ENCODE results near the gene STARD13.

STARD13 gene

DNA sequence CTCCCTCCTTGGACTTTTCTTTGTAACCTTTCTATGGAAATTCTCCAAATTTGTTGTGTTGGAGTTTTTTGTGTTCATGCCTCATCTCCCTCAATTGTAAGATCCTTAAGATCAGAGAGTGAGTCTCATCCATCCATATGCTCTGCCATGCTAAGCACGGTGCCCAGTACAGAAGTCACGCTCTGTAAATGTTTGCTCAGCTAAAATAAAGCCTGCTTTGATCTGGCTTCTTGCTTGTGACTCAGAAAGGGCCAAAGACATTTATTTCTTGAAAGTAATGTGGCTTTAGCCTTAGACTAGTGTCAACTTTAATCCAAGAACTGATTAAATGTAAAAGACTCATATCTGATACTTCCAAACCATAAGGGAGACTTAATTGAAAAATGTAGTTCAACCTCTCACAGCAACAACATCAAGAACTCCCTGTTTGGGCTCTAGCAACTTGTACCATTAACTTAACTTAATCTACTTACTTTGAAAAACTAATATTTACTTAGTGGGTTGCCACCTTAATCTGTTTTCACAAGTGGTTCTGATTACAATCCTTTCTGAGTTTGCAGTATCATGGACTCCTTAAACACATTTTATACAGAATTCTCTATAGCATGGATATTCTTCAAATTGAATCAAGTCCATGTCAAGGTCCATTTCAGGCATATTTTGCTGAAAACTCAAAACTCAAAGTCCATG is 169.1 kb downstream of the STARD13 start:
- DNase-seq (ENCODE audit: low spot score): no peak

DNA sequence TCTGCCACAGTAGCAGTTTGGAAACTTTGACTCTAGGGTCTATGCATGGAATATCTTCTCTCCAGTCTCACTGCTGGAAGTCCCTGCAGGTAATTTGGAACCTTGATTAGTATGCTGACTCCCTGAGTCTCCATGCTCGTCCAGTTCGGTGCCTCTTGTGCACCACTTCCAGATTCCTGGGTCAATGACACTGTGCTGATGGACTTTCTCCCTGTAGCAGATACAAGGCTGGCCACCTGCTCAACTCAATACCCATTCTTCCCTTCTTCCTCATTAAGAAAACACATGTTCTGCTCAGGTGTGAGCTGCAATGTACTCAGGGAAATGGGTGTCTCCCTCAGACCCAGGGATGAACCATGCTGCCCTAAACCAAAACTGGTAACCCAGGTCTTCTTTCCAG is 170.3 kb downstream of the STARD13 start:
- DNase-seq (ENCODE audit: low spot score): no peak

DNA sequence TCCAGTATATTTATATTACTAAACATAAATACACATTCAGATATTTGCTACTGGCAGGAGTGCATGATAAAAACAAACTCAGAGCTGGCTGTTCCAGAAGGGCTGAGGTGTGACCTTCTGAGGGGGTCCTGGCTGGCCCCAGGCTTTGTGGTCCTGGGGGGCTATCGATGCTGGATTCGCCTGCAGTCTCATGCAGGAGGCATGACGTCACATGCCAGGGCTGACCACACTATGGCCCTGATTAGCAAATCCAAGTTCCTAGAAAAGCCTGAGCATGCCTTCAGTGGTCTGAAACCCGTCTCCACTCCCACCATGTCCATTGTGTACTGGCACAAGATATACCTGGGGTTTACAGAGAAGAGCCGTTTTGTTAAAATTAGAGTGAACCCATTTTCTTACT is 171.4 kb downstream of the STARD13 start:
- DNase-seq (ENCODE audit: low spot score): no peak

DNA sequence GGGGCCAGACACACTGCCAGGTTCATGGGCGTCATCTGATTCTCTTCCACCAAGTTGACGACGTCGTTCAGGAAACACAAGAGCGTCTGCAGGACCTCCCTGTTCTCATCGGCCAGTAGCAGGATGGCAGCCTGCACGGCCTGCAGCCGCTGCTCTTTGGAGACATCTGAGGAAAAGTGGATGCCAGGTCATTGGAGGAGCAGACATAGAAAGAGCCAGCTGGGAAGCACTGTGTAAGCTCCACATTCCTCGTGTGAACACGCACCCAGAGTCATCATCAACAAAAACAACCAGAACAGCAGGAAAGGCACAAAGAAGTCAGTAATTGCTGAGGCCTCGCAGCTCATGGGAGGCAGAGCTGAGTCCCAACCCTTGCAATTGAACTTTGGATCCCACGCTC is 172.8 kb downstream of the STARD13 start:
- no peak for DNase-seq (ENCODE audit: low spot score)

DNA sequence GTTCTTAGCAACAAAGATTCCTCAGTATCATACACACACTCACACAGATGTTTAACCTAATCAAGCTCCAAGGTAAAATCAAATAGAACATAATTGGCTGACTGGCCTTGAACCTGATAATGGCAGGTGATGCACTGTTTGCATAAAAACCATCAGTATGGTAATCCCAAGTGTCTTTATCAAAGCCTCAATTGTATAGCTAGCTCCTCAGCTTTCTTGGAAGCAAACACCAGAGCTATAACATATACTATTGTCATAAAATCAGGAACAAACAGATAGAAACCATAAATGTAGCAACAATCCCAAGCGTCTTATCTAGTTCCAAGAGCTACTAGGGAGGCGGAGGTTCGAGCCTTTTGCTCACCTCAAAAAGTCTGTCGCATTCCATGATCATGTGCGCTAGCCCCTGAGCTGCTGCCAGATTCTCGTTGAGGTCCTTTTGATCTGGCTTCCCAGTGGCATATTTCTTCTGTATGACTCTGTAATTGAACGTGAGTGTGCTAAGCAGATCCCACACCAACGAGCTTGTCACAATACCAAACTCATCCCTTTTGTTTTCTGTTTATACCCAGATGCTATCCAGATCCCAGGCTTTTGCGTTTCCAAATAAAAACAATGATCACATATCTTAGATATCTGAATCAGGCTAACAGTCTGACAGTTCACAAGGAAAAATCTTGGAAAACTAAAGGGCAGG is 174.0 kb downstream of the STARD13 start:
- no peak for DNase-seq (ENCODE audit: low spot score)

DNA sequence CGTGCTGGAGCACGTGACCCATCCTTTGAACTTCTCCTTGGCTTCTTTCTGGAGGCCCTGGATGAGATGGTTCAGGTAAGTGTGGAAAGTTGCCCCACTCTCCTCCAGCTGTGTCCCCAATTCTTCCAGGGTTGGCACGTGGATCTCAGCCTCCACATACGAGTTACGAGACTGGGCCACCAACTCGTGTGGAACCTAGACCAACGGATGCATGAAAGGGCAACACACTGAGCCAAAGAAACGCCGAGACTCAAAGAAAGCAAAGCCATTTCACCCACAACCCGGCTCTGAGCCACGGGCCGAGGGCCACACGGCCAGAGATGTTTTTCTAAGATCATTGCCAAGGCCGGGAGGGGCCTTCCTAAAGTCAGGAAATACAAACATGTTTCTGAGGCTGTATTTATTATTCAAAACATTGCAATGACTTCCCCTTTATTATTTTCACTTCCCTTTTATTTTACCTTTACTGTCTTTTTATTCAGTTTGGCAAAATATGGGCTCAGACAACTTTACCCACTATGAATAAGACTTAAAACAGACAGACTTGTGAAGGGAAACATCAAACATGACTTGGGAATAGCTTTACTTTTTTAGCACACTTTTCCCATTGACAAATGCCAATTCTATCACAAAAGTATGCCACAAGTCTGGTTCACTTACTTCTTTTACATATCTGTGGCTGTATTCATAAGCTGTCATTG is 174.7 kb downstream of the STARD13 start:
- DNase-seq (ENCODE audit: low spot score): no peak

DNA sequence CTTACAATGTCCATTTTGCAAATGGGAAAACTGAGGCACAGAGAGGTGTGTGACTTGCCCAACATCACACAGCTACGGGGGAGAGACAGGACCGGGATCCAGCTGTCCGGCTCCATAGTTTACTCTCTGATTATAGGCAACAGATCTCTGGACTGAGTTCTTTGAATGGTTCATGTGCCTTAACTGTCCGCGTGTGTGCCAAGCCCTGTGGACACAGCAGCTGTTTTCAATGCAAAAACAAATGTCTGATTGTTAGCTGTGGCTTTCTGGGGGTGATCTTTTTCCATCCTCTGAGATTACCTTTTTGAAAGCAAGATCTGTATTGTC is 175.2 kb downstream of the STARD13 start:
- DNase-seq (ENCODE audit: low spot score): no peak

DNA sequence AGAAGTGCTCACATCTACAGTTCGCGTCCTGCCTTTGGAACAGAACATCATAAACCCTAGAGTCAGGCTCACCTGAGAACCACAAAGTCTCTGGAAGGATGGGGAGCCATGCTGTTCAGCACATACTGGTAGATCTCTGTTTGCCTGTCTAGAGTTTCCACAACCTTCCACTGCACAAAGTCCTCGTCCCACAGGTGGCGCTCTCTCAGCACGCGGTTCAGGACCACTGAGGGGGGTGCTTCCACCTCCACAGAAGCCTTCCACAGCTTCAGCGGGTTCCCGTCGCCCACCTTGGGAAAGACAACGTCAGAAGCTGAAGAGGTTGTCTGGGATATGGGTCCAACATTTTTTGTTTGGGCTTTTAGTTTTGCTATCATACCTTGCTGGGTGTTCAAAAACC is 175.8 kb downstream of the STARD13 start:
- no peak for DNase-seq (ENCODE audit: low spot score)

DNA sequence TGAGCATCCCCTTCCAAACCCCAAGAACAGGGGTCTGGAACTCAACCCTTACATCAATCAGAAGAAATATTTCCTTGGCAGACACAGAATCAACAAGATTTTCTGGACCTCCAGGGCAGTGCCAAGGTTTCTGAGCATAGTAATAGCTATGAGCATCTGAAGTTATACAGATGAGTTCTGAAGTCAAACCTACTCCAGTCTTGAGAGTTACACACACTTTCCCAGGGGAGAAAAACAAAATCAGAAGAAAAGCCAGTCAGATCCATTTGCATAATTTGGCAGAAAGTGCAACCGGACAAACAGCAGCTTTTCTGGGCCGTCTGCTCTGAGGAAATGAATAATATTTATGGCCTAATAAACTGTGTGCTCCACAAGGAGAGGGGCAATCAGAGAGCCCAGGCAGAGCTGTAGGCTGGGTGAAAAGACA is 176.3 kb downstream of the STARD13 start:
- DNase-seq (ENCODE audit: low spot score): no peak

DNA sequence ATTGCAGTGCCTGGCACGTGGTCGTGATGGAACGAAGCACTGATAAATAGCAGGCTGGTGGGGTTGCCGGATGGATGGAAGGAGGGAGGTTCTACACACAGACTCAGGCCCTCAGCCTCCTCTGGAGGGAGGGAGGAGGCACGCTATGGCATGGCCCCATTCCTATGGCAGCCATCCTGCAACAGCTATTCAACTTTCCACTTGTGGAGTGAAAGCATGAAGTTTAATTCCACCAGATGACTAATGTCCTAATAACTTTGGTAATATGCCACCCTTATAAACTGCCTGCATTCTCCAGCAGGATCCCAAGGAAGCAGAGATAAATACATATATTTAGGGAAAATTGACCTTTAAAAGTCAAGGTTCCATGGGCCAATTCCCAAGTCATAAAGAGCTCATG is 176.9 kb downstream of the STARD13 start:
- no peak for DNase-seq (ENCODE audit: low spot score)

DNA sequence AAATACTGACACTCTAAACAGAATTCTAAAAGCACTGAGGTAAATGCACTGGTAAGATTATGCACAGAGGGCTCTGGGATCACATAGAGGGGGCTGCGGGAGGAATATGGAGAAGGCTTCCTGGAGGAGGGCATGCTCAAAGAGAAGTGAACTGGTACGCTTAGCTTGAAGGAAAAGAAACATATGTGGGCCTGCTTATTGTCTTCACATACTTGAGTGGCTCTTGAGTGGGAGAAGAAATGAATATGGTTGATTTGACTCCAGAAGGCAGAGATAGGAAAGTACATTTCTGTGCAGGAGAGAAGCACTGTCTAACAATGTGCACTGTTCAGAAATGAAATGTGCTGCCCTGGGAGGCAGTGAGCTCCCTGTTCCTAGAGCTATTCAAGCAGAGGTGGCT is 178.2 kb downstream of the STARD13 start:
- DNase-seq (ENCODE audit: low spot score): no peak

DNA sequence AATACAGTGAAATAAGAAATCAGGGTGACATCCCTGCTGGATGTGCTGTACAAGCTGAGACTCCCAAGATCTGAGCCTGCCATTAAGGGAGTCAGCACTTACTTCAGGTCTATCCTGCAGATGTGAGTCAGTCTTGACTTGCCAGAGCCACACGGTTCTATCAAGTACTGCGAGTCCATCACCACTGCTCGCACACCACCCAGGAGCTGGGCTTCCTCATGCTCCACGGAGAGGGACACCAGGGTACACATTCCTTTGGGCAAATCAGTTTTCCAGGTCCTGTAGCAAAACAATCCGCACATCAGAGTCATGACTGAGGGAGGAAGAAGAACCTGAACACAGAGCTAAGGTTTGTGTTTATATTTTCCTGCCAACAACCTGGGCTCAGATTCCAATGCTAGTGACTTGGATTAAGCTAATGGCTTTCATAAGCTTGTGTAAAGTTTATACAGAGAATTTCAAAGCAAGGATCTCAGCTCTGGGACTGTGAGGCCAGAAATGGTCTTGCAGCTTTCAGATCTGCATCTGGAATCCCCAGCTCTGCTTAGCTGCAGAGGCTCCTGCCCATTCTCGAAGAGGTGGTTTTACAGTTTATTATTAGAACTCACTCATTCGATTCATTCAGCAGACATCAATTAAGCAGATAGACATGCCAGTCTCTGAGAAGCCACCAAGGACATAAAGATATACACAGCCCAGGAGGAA is 178.7 kb downstream of the STARD13 start:
- DNase-seq (ENCODE audit: low spot score): no peak

DNA sequence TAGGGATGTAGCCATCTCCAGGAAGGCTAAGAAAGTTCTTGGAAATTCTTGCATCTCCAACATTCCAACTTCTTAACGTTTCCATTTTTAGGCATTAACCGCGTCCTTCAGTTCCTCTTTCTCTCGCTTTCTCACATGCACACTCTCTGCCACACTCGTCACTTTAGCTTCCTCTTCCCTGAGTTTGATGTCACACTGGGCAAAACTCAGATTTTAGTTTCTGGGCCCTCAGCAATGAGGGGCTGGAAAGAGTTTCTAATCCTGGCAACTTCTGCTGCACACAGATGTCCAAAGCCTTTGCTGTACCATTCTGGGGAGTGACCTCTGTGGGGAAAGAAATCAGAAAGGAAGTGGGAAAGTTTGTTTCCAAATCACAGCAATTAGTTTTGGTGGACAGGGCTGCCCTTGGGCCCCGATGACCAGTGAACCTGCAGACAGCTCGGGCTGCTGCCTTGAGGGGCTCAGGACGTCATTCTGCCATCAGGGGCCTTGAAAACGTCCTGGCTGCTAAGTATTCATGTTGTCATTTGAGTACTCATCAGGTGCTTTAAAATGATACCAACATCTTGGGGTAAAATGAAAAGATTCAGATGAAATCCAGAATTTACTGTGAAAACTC is 180.1 kb downstream of the STARD13 start:
- DNase-seq (ENCODE audit: low spot score): no peak

DNA sequence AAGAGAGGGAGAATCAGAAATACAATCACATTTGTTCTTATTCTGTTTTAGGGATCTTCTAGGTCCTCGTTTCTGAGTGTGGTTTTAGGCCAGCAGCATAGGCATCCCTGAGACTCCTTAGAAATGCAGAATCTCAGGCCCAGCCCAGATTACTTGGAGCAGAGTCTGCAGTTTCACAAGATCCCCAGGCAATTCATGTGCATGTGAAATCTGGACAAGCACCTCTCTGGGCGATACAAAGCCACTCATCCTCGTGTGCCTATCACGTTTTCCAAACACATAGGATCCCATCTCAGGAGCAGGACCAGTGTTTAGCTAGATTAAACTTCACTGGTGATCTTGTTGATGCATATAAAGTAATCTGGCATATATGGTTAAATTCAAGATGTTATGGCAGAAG is 182.1 kb downstream of the STARD13 start:
- no peak for DNase-seq (ENCODE audit: low spot score)

DNA sequence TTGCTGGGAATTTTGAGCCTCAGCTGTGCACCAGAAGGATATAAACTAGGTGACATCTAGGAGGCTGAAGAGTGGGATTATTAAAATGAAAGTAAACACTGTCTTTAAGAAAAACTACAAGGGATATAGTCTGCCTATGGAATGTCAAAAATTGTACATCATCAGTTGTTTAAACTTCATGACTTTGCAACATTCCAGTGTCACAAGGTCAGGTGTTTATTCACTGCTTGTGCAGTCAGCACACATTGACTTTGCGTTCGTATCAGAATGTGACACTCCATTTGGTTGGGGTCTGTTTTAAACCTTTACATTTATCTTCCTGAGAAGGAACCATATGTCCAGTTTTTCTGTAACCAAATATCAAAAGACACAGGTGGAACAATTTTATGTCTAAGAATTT is 183.7 kb downstream of the STARD13 start:
- DNase-seq (ENCODE audit: low spot score): no peak

DNA sequence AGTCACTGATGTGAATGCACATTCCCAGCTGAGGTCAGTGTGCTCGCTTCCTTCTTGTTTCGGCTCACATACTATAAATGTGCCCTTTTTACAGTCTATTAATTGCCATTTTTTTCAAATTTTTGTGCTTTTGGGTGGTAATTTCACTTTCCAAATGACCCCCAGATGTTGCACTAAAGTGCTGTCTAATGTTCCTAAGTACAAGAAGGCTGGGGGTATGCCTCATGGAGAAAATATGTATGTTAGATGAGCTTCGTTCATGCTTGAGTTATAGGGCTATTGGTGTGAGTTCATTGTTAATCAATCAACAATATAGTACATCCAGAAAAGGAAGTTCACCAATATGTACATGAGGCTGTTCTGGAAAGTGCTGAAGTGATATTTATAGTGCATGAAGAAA is 184.7 kb downstream of the STARD13 start:
- no peak for DNase-seq (ENCODE audit: low spot score)

DNA sequence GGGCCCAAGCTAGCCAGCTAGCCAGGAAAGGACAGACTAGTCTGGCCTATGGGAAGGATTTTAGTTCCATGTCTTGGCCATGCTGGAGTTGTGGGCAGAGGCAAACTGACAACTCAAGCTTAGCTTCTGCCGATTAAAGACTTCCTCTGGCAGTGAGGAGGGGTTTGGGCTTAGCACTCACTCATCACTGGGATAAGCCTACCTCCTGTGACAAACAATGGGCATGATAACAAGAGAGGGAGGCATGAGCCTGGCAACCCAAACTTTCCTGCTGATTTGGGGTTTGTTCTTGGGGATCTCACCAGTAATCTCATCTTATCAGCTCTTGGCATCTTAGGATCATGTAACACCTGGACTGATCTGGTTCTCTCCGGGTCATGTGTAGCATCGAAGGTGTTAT is 185.7 kb downstream of the STARD13 start:
- no peak for DNase-seq (ENCODE audit: low spot score)

DNA sequence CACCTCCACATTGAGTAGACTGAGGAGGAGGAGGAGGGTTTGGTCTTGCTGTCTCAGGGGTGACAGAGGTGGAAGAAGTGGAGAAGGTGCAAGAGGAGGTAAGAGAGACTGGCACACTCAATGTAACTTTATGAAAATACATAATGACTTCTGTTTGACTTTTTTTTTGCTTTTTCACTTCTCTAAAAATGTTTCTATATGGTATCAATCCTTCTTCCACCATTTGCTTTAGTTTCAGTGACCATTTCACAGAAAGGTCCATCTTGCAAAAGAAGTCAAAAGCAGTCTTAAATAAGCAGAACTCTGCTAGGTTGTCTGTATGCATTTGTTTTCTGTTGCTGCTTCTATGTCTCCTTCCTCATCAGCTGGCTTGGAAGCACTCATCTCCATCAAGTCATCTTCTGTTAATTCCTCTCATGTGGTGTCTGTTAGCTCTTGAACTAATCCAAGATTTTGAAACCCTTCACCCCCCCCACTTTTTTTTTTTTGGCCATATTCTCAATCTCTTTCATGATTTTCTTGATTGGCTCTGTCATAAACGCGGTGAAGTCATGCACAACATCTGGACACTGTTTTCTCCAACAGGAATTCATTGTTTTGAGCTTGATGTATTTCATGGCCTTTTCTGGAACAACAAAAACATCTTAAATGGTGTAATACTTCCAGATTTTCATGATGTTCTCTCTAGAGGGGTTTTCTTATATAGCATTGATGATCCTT is 188.5 kb downstream of the STARD13 start:
- DNase-seq (ENCODE audit: low spot score): no peak

DNA sequence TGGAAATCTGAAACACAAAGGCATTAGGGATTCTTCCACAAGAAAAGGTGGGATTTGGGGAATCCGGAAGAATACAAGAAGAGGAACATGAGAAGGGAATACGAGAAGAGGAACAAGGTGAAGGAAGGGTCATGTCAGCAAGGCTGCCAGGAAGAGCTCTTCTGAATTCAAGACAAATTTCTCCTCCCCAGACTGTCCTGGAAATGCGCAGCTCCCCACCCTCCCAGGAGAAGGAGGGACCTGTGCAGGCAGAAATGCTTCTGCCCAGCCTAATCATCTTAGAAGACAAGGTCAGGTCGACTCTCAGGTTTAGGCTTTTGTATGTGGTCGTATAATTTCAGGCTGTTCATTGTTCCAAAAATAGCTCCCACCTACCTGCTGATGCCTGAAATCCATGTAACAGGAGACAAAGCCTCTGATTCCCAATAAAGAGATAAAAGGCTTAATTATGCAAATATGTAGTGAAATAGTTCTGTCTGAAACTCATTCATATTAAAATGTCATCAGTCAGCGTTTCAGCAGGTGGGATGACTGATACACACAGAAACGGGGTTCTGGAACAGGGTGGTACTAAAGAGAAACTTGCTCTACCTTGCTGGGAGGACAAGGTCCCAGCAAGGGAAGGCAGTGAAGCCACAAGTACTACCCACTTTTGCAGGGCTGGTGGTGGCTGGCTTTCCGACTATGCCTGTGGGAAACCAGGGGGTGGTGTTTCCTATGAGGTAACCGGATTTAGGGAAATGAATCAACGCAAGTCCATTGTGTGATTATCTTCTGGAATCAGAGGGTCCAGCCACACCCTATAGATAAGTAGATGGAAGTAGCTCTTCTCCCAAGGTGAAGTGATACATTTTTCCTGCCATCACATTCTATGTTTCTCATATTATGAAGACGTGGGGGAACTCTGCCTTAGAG is 193.2 kb downstream of the STARD13 start:
- DNase-seq (ENCODE audit: low spot score): no peak

DNA sequence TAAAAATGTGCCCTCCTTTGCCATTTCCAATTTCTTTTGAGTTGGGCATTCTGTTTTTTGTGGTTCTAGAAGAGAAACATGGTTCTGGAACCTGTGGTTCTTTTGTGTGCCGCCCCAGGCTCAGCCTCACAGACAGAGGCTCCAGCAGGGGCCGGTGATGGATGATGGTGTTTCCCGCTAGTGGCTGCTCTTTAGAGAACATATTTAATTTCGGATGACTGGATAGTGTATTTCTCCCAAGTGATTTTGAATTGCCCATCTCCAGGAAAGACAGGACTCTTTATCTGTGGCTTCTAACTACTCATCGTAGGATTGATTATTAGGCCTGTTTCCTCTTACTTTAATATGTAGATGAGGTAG is 194.2 kb downstream of the STARD13 start:
- DNase-seq (ENCODE audit: low spot score): no peak

All from HuH-7 (cell line).